Nephron progenitor cell (in vitro differentiated cells): ENCODE results near the gene RPS15A.

ENCODE experiments used
- DNase-seq: peaks from one replicate; pipeline ENCODE4 v3.0.0; 2021
- H3K27ac Mint-ChIP-seq: 2 replicates; pipeline ENCODE4 v1.8.0; 2021; ENCODE audit warnings: mild to moderate bottlenecking, moderate library complexity, mixed read lengths
- H3K27me3 Mint-ChIP-seq: 2 replicates; pipeline ENCODE4 v1.8.0; 2021; ENCODE audit warnings: mild to moderate bottlenecking, low read depth, mixed read lengths; ENCODE audit not compliant: poor library complexity
- H3K36me3 Mint-ChIP-seq: 2 replicates; pipeline ENCODE4 v1.8.0; 2021; ENCODE audit warnings: low read depth, mixed read lengths
- H3K4me1 Mint-ChIP-seq: 2 replicates; pipeline ENCODE4 v1.8.0; 2021; ENCODE audit warnings: mixed read lengths
- H3K4me3 Mint-ChIP-seq: 2 replicates; pipeline ENCODE4 v1.8.0; 2021; ENCODE audit warnings: mild to moderate bottlenecking, moderate library complexity, mixed read lengths
- H3K9me3 Mint-ChIP-seq: 2 replicates; pipeline ENCODE4 v1.8.0; 2021; ENCODE audit warnings: mild to moderate bottlenecking, moderate library complexity, mixed read lengths
- TF ChIP-seq, protein P1 (sequence below): fragments of 200-600 bp; sonication (generic); IDR thresholded peaks from 2 replicates; pipeline ENCODE4 v1.5.0; 2021; ENCODE audit warnings: antibody characterized with exemption

Gene RPS15A

DNA sequence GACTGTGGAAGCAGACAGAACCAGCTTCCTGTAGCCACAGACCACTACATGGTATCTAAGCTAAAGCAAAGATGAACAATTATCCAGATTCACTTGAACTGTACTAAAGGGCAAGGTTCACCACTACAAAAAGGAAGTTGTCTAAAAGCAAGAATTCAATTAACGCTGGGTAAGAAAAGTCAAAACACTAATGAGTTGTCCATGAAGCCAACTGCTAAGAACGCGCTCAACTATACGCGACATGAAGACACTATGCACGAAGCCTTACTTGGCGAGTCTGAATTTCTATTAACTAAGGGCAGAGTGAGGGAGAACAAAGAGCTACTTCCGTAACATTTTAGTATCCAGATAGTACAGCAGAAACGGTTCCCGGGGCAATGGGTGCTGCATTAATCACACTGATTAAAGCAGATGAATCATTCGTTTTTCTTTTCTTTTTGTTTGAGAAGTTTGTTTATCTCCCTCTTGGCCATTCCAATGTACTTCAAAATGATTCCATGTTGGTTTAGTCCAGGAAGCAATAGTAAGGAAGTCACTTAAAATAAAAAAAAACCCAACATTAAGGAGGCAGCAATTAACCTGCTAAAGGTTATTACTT is 2.8 kb upstream of the RPS15A start:
- TF ChIP-seq, protein P1, sequence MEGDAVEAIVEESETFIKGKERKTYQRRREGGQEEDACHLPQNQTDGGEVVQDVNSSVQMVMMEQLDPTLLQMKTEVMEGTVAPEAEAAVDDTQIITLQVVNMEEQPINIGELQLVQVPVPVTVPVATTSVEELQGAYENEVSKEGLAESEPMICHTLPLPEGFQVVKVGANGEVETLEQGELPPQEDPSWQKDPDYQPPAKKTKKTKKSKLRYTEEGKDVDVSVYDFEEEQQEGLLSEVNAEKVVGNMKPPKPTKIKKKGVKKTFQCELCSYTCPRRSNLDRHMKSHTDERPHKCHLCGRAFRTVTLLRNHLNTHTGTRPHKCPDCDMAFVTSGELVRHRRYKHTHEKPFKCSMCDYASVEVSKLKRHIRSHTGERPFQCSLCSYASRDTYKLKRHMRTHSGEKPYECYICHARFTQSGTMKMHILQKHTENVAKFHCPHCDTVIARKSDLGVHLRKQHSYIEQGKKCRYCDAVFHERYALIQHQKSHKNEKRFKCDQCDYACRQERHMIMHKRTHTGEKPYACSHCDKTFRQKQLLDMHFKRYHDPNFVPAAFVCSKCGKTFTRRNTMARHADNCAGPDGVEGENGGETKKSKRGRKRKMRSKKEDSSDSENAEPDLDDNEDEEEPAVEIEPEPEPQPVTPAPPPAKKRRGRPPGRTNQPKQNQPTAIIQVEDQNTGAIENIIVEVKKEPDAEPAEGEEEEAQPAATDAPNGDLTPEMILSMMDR = no peak
- peaks cover 6% of the 10 kb centered on the region for H3K9me3 Mint-ChIP-seq
- DNase-seq = no peak
- no peak overlapping the region for H3K4me3 Mint-ChIP-seq
- peaks cover 89% of the 10 kb centered on the region for H3K36me3 Mint-ChIP-seq
- peaks cover 5% of the 10 kb centered on the region for H3K27me3 Mint-ChIP-seq
- peak overlapping the region; percentile 4 for H3K27ac Mint-ChIP-seq
- H3K4me1 Mint-ChIP-seq = peaks cover 23% of the 10 kb centered on the region

- peaks cover 6% of the 10 kb centered on the region for H3K9me3 Mint-ChIP-seq
- peak overlapping the region; percentile 99 for H3K4me3 Mint-ChIP-seq
- peaks cover 89% of the 10 kb centered on the region for H3K36me3 Mint-ChIP-seq
- DNase-seq = no peak
- peak overlapping the region; percentile 99 for H3K27ac Mint-ChIP-seq
- TF ChIP-seq, protein P1 = no peak
- H3K27me3 Mint-ChIP-seq = peaks cover 5% of the 10 kb centered on the region
- peaks cover 47% of the 10 kb centered on the region for H3K4me1 Mint-ChIP-seq
Observed at GRCh38 chr16:18789515-18789849, 652 bp downstream of the RPS15A start.

DNA sequence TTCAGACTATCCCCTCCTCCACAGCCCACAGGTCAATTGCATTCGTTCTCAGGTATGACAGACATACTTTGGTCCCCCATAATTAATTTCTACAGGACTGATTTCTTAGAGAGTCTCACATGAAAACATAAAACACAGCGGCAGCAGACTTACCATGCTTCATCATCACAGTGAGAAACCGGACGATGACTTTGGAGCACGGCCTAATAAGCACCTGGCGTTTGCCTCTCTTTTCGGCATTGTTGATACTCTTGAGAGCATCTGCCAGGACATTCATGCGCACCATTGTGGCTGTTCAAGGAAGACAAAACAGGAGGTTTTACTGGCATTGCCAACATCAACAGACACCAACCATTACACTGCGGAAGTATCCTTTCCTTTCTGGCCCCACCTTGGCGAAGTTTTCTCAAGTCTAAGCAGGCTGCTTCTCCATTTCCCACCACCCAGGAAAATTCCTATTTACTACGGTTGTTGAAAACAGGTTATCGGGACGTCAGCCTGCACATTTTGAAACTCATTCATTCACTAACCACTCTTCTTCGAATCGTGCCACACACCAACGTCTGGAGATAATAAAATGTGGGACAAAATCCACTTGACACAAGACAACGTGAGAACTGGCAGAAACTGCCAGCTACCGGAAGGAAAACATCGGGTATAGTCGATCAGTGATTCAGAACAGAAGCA is 1.2 kb downstream of the RPS15A start:
- Mint-ChIP-seq H3K27ac (peak overlapping the region; percentile 99), H3K9me3 (peaks cover 6% of the 10 kb centered on the region), H3K4me3 (peak overlapping the region; percentile 99), H3K4me1 (peaks cover 47% of the 10 kb centered on the region), H3K36me3 (peaks cover 86% of the 10 kb centered on the region), H3K27me3 (peaks cover 5% of the 10 kb centered on the region)
- DNase-seq = no peak
- TF ChIP-seq, protein P1 = no peak

- TF ChIP-seq, protein P1 = no peak
- DNase-seq = no peak
- peaks cover 1% of the 10 kb centered on the region for H3K9me3 Mint-ChIP-seq
- H3K4me1 Mint-ChIP-seq = peaks cover 47% of the 10 kb centered on the region
- H3K36me3 Mint-ChIP-seq = peaks cover 64% of the 10 kb centered on the region
- H3K4me3 Mint-ChIP-seq = peak overlapping the region; percentile 59
- peak overlapping the region; percentile 86 for H3K27ac Mint-ChIP-seq
- H3K27me3 Mint-ChIP-seq = peaks cover 2% of the 10 kb centered on the region
Observed at GRCh38 chr16:18784917-18785623, 5.1 kb downstream of the RPS15A start.

DNA sequence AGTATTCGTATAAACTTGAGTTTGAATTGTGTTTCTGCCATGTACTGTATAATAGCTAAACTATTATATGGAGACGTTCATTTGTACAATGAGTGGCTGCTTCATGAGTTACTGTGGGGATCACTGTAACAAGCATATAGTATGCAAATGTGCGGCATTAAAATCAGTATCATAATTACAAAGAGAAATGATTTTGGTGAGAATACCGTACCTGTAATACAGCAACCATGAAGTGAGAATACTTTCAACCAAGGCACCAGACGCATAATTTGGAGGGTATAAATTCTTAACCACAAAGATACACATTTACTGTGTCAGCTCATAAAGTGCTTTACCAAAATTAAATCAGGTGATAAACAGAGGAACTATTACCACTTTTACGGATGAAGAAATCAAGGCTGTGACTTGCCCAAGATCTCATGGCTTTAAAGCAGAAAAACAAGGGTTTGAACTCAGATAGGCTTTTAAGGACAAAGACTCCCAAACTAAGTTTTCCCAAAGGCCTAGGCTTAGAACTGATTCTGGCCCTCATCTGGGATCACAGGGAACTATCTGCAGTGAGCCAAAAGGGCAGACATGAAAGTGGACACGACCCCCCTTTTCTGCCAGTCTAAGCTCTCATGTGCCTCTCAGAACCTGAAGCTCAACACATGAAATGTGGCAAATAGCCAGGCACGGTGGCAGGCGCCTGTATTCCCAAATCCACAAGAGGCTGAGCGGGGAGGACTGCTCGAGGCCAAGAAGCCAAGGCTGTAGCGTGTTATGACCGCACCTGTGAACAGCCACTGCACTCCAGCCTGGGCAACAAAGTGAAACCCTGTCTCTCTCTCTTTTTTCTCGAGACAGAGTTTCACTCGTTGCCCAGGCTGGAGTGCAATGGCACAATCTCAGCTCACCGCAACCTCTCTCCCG is 6.4 kb downstream of the RPS15A start:
- H3K4me3 Mint-ChIP-seq = no peak overlapping the region
- peaks cover 52% of the 10 kb centered on the region for H3K36me3 Mint-ChIP-seq
- no peaks in the 10 kb centered on the region for H3K9me3 Mint-ChIP-seq
- peaks cover 36% of the 10 kb centered on the region for H3K4me1 Mint-ChIP-seq
- H3K27ac Mint-ChIP-seq = peak overlapping the region; percentile 86
- DNase-seq = no peak
- TF ChIP-seq, protein P1 = no peak
- H3K27me3 Mint-ChIP-seq = no peaks in the 10 kb centered on the region
